Omental fat pad (tissue), 4 donors: ENCODE measurements around the gene THSD7B. TPM values are rescaled to one million over a fixed set of nuclear protein-coding genes. Genes with fewer than 3 reads are reported as not detected.

Source experiments
- ATAC-seq: fragments of 150-250 bp; one replicate; pipeline ENCODE4 v1.9.1; 2016; ENCODE audit warnings: mild to moderate bottlenecking, moderate library complexity; ENCODE audit not compliant: low FRiP score
- DNase-seq: peaks from one replicate; pipeline ENCODE4 v3.0.0-alpha.2; 2019; ENCODE audit warnings: low spot score
- total RNA-seq, 4 donors: library from RNA; depleted of rRNA; stranded (reverse); fragments of >200 nt; gene quantifications; one replicate each; pipeline ENCODE4 v1.1.0, GENCODE V29; 2016
- TF ChIP-seq, protein P1 (sequence below), 3 donors: fragments of 450-650 bp; IDR thresholded peaks; one replicate each; pipeline ENCODE4 v1.5.1; 2016 to 2017; ENCODE audit warnings: antibody characterized with exemption in 3 of 3, mild to moderate bottlenecking in 3 of 3, moderate library complexity in 2 of 3

Gene THSD7B
- total RNA-seq, 4 donors from 2014 or later, result 0.74 to 12.9 (median 2.5) TPM

GRCh38 chr2:137249463-137250130 is 484.3 kb downstream of the THSD7B start:
- ATAC-seq (no peak), DNase-seq (no peak)
- TF ChIP-seq, protein P1, sequence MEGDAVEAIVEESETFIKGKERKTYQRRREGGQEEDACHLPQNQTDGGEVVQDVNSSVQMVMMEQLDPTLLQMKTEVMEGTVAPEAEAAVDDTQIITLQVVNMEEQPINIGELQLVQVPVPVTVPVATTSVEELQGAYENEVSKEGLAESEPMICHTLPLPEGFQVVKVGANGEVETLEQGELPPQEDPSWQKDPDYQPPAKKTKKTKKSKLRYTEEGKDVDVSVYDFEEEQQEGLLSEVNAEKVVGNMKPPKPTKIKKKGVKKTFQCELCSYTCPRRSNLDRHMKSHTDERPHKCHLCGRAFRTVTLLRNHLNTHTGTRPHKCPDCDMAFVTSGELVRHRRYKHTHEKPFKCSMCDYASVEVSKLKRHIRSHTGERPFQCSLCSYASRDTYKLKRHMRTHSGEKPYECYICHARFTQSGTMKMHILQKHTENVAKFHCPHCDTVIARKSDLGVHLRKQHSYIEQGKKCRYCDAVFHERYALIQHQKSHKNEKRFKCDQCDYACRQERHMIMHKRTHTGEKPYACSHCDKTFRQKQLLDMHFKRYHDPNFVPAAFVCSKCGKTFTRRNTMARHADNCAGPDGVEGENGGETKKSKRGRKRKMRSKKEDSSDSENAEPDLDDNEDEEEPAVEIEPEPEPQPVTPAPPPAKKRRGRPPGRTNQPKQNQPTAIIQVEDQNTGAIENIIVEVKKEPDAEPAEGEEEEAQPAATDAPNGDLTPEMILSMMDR (IDR thresholded peaks at IDR 0.05), result no peak

- ATAC-seq, result no peak
- TF ChIP-seq, protein P1 (IDR thresholded peaks at IDR 0.05), result no peak
- no peak for DNase-seq
These were observed 485.1 kb downstream of the THSD7B start for GRCh38 chr2:137250401-137250800.

DNA sequence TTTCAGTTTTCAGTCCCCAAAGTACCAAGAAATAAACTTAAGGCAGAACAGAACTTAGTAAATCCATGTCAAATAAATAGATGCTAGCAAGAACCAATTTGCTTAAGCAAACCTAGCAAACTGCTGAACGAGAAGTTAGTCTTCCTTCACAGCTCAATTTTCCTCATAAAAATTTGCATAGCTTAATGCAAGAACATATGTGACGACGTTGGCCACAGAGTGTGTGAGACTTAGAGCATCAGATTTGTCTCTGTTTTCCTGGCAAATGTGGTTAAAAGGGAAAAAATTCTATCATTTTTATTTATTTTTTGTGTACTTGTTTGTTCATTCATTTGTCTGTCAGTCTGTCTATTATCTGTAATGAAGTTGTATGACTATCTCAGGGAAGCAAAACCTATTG is 485.7 kb downstream of the THSD7B start:
- TF ChIP-seq, protein P1 (IDR thresholded peaks at IDR 0.05), result no peak
- DNase-seq (no peak), ATAC-seq (no peak)

- no peak for ATAC-seq
- no peak for DNase-seq
- TF ChIP-seq, protein P1 (IDR thresholded peaks at IDR 0.05), result no peak
These were observed 487.6 kb downstream of the THSD7B start for GRCh38 chr2:137252934-137253333.

- ATAC-seq, result no peak
These were observed 488.7 kb downstream of the THSD7B start for GRCh38 chr2:137254052-137254451.

DNA sequence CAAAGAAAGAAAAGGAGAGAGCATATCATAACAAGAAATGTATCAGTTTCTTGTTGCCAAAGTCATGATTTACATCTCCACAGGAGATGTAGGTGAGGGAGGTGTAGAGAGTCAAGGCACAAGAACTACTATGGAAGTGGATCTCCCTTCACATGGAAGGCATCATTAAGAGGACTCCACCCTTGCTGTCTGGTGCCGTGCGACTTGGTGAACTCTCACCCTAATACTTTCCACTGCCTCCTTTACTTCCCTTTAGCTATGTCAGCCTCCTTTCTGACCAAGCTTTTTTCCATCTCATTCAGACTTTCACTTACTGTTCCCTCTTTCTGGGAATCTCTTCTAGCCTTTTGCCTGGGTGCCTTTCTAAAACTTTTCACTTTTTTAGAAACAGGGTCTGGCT is 490.0 kb downstream of the THSD7B start:
- no peak for DNase-seq
- no peak for ATAC-seq
- TF ChIP-seq, protein P1 (IDR thresholded peaks at IDR 0.05), result no peak

More at GRCh38 chr2:137254052-137254451, 488.7 kb downstream of the THSD7B start:
- TF ChIP-seq, protein P1 (IDR thresholded peaks at IDR 0.05), result no peak
- no peak for DNase-seq

DNA sequence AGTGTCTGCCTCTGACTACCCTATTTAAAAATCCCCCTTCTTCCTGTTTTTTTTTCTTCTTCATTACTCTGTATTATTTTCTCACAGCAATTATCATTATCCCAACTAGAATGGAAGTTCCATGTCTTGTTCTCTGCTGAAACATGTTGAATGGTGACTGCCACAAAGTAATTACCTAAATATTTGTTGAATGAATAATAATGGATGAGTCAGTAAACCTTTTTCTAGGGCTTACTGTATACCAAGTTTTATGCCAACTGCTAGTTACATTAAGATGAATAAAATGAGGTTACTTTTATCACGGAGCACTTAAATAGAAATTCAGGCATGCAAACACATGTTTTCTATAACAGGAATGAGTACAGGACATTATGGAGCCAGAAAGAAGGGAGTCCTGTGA is 490.6 kb downstream of the THSD7B start:
- ATAC-seq (no peak), DNase-seq (no peak)
- TF ChIP-seq, protein P1 (IDR thresholded peaks at IDR 0.05), result no peak
